ENCODE data around the gene ADAMTS17.

Gene ADAMTS17

GRCh38 chr15:100202309-100202960, 139.3 kb downstream of the ADAMTS17 start:
- no peak for DNase-seq

- DNase-seq: no peak
Observed at GRCh38 chr15:100201376-100202280, 140.1 kb downstream of the ADAMTS17 start.

- DNase-seq: no peak
Observed at GRCh38 chr15:100200287-100200880, 141.4 kb downstream of the ADAMTS17 start.

- DNase-seq: no peak
Observed at GRCh38 chr15:100199711-100200286, 142.0 kb downstream of the ADAMTS17 start.

GRCh38 chr15:100198442-100198841, 143.3 kb downstream of the ADAMTS17 start:
- DNase-seq: no peak

- DNase-seq: no peak
Observed at GRCh38 chr15:100196326-100197058, 145.3 kb downstream of the ADAMTS17 start.

GRCh38 chr15:100194996-100195395, 146.8 kb downstream of the ADAMTS17 start:
- DNase-seq: no peak

GRCh38 chr15:100193277-100193860, 148.4 kb downstream of the ADAMTS17 start:
- DNase-seq: no peak

- no peak for DNase-seq
Observed at GRCh38 chr15:100192097-100193080, 149.4 kb downstream of the ADAMTS17 start.

- DNase-seq: no peak
Observed at GRCh38 chr15:100191161-100191560, 150.6 kb downstream of the ADAMTS17 start.

- DNase-seq: no peak
Observed at GRCh38 chr15:100190675-100191074, 151.1 kb downstream of the ADAMTS17 start.

GRCh38 chr15:100189849-100190248, 151.9 kb downstream of the ADAMTS17 start:
- no peak for DNase-seq

- no peak for DNase-seq
Observed at GRCh38 chr15:100189319-100189718, 152.5 kb downstream of the ADAMTS17 start.

GRCh38 chr15:100187677-100188076, 154.1 kb downstream of the ADAMTS17 start:
- DNase-seq: no peak

GRCh38 chr15:100186960-100187359, 154.8 kb downstream of the ADAMTS17 start:
- no peak for DNase-seq

- no peak for DNase-seq
Observed at GRCh38 chr15:100186366-100186765, 155.4 kb downstream of the ADAMTS17 start.

GRCh38 chr15:100183921-100184495, 157.8 kb downstream of the ADAMTS17 start:
- DNase-seq: no peak

- DNase-seq: no peak
Observed at GRCh38 chr15:100180921-100181320, 160.9 kb downstream of the ADAMTS17 start.
